HG02798 (cell line): Measurements from ENCODE around the gene TC2N.
"Not testable (repeated sequence)": the region's sequence is repeated elsewhere in the genome, so short reads cannot be mapped to it uniquely, and the experiment has no call there.

Source experiments
- ATAC-seq: cut with Tn5 transposase; IDR thresholded peaks from one replicate; pipeline ENCODE4 v1.9.1; 2021; ENCODE audit warnings: mild to moderate bottlenecking; ENCODE audit not compliant: unreplicated experiment, poor library complexity

The TC2N gene

GRCh38 chr14:91871401-91871800 is 4.1 kb upstream of the TC2N start:
- not testable (repeated sequence) for ATAC-seq

DNA sequence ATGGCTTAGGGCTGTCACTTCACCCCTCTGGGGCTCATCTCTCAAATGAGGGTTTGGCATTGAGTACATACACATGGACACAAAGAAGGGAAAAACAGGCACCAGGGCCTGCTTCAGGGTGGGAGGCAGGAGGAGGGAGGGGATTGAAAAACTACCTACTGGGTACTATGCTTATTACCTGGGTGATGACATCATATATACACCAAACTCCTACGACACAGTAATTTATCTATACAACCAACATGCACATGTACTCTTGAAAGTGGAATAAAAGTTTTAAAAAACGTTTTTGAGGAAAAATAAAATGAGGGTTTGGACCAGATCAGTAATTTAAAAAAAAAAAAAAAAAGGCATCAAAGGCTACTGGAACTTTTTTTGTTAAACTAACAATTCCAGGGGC is 3.6 kb upstream of the TC2N start:
- ATAC-seq, result no peak

- ATAC-seq, result no peak
Observed at GRCh38 chr14:91870001-91870400, 2.7 kb upstream of the TC2N start.

- ATAC-seq, result no peak
Observed at GRCh38 chr14:91869556-91869955, 2.2 kb upstream of the TC2N start.

DNA sequence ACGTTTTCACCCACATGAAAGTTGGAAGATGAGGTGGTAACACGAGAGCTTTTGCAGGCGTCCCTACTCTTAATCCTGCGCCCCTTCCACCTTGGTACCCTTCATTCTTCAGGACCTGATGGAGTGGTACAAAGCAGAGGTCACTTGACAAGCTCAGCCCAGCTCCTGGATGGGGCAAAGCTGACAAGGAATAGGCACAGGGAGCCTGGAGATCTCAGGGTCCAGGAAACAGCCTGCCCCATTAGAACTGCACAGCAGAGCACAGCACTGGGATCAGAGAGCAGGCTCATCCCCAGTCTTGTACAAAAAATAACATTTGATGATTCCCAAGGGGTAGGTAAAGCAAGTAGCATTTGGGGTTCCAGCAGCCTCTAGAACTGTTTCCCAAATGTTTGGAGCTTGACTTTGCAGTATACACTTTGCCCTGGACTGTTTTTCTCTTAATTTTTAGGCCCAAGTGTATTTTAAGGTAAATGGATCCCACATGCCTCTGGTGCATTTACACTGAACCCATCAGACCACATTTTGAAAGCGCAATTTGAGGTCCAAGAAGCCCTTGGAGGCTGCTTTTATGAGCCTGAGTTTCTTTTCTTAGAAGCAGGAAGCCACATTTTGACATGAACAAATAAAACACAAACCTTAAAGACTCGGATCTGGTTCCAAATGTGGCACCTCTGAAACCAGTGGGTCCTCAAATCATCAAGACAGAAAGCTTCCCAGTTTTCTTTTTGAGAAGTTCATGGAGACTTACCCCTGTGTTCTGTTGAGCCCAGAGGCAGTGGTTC is 633 bp downstream of the TC2N start:
- ATAC-seq, result no peak

- ATAC-seq, result no peak
Observed at GRCh38 chr14:91866061-91866460, 1.3 kb downstream of the TC2N start.

DNA sequence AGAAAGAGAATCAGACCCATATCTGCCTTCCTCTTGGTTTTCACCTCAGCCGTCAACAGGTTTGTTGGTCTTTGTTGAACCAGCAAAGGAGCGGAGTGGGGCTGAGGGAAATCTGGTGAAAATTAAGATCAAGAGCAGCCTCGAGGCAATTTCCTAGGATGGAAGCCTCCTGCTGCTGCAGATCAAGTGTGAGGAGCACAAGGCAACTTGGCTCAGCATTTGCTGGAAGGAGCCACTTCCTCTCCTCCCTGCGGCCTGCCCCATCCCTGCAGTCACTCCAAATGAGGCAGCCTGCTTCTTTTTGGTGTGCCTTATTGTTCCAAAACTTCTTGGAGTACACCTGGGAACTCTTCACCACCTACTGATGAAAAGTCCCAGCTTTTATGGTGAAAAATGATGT is 4.9 kb downstream of the TC2N start:
- no peak for ATAC-seq

GRCh38 chr14:91861091-91861490 is 6.2 kb downstream of the TC2N start:
- no peak for ATAC-seq

DNA sequence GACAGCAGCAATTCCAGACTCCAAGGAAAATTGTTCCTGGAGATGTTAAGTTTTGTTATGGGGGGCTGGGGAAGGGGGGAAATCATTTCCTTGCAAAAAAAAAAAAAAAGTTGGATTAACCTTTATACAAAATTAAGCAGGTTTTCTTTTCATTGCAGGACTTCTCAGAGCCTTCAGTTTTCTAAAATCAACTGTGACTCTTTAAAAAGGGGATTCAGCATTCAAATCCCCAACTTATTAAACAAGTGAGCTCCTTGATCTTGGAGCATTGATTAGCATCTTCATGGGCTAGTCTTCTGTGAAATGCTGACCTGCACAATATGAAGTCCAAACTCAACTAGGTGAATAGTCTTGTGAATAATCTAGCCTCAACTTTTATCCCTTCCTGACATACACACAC is 7.1 kb downstream of the TC2N start:
- no peak for ATAC-seq

GRCh38 chr14:91858536-91859275 is 8.6 kb downstream of the TC2N start:
- peak; percentile 45 for ATAC-seq

DNA sequence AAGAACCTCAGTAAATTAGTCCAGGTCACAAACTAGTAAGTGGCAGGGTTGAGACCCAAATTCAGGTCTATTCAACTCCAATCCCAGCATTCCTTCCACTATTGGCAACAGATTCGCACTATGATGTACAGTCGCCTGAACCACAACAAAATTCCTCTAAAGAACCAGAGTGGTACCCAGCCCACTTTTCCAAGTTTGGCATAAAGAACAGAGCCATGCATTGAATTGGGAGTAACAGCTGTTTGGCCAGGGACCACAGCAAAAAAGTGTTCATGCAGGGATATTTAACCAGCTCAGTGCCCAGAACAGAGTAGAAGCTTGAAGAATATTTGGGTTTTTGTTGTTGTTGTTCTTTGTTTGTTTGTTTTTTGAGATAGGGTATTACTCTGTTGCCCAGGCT is 9.7 kb downstream of the TC2N start:
- no peak for ATAC-seq

DNA sequence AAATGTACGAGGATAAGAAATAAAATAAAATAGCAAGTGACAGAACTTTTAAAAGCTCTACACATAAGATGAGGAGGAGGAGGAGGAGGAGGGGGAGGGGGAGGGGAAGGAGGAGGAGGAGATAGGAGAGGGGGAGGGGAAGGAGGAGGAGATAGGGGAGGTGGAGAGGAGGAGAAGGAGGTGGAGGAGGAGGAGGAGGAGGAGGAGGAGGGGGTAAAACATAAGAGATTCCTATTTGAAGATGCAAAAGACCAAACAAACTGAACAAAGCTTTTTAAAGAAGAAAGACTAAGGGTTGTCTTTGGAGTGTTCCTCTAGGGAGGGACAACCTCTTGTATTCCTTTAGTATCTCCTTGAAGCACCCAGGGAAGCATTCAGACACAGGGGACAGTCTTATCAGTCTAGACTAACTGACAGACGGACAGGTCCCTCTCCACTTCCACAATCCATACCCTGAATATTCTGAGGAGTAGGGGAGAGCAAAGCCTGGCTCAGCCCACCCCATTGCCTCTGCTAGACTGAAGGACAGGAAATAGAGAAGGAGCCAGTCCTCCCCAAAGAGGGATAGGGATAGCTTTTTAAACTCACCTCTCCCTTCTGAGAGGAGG is 12.9 kb downstream of the TC2N start:
- ATAC-seq, result no peak

- ATAC-seq, result no peak
Observed at GRCh38 chr14:91851563-91851962, 15.8 kb downstream of the TC2N start.

- ATAC-seq, result no peak
Observed at GRCh38 chr14:91848504-91849001, 18.8 kb downstream of the TC2N start.

GRCh38 chr14:91847693-91848092 is 19.6 kb downstream of the TC2N start:
- ATAC-seq, result no peak

DNA sequence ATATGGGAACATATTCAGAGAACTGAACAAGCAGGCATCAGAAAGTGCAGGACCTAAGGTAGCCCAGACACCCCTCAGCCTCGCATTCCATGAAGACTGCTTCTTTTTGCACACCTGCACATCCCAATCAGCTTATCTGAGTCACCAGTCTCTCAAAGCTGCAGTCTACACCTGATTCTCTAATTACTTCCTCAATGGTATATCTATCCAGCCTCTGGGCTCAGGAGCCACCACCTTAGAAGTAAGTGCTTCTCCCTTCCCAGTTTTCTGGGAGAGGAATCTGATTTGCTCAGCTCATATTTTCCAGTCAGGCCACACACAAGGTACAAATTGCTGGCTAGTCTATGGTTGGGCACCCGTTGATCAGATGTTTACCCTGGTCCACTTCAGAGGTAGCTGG is 21.7 kb downstream of the TC2N start:
- ATAC-seq, result no peak

GRCh38 chr14:91845056-91845455 is 22.3 kb downstream of the TC2N start:
- not testable (repeated sequence) for ATAC-seq

GRCh38 chr14:91844029-91844428 is 23.3 kb downstream of the TC2N start:
- ATAC-seq, result no peak

GRCh38 chr14:91843437-91843836 is 23.9 kb downstream of the TC2N start:
- ATAC-seq, result no peak

DNA sequence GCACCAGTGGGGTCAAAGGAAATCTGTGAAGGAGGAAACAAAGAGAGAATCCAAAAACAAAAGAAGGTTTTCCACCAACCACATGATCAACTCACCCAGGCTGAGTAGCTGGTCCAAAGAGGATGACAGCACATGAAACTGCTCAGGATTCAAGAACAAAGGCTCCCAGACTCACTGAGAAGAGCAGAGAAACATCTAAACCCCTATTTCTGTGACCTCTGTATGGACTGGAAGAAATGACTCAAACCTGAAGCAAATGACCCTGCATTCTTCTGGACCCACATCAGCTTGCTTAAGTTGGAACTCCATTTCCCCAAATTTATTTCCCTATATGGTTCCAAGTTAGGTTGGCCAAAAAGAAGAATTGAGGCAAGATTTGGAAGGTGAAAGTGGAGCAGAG is 26.3 kb downstream of the TC2N start:
- no peak for ATAC-seq

GRCh38 chr14:91839749-91840148 is 27.6 kb downstream of the TC2N start:
- ATAC-seq, result no peak
